ENCODE results near the gene LCE2D.
"Not testable (repeated sequence)": the region's sequence is repeated elsewhere in the genome, so short reads cannot be mapped to it uniquely, and the experiment has no call there.

The LCE2D gene

GRCh38 chr1:152683846-152684245, 20.7 kb downstream of the LCE2D start:
- no peak overlapping the region for H3K4me3 ChIP-seq (ENCODE audit: low read length)
- no peak for DNase-seq (ENCODE audit: low read depth, low spot score)

GRCh38 chr1:152685823-152686222, 22.6 kb downstream of the LCE2D start, which contains the start of gene LCE2B:
LCE2B (plus strand) TSS chr1:152686123; CDS start chr1:152686844, 721 bp downstream.
- H3K4me3 ChIP-seq (ENCODE audit: low read length); DNase-seq (ENCODE audit: low read depth, low spot score): not testable (repeated sequence)

GRCh38 chr1:152697701-152698600, 34.8 kb downstream of the LCE2D start, which contains the start of gene LCE2A:
LCE2A (plus strand) TSS chr1:152698345; CDS start chr1:152698902, 557 bp downstream.
- DNase-seq (ENCODE audit: low read depth, low spot score) = no peak
- no peak within 1 kb of the TSS for H3K4me3 ChIP-seq (ENCODE audit: low read length)

GRCh38 chr1:152699746-152700145, 36.6 kb downstream of the LCE2D start:
- no peak overlapping the region for H3K4me3 ChIP-seq (ENCODE audit: low read length)
- DNase-seq (ENCODE audit: low read depth, low spot score) = no peak

GRCh38 chr1:152707860-152708259, 44.7 kb downstream of the LCE2D start, which contains the start of gene LCE4A:
LCE4A (plus strand) TSS chr1:152708160; CDS start chr1:152709076, 916 bp downstream.
- no peak within 1 kb of the TSS for H3K4me3 ChIP-seq (ENCODE audit: low read length)
- no peak for DNase-seq (ENCODE audit: low read depth, low spot score)

Measured in Jurkat, Clone E6-1 (cell line).